A673 (cell line): ENCODE data around the gene AGBL5.

Experiments
- EZH2 ChIP-seq: fragments of 200-600 bp; sonication (generic); IDR thresholded peaks from 2 replicates; pipeline ENCODE4 v1.6.1; 2017; ENCODE audit warnings: borderline replicate concordance, low read depth, mild to moderate bottlenecking, mixed read lengths, antibody characterized with exemption, low read length; ENCODE audit not compliant: poor library complexity, severe bottlenecking
- TF ChIP-seq, protein P1 (sequence below): fragments of 300-800, 200-600 bp; sonication (generic); conservative IDR thresholded peaks from 2 replicates; pipeline ENCODE4 v1.5.1; 2017; ENCODE audit warnings: low read depth, mild to moderate bottlenecking, antibody characterized with exemption, low read length, moderate library complexity, mixed read lengths

DNA sequence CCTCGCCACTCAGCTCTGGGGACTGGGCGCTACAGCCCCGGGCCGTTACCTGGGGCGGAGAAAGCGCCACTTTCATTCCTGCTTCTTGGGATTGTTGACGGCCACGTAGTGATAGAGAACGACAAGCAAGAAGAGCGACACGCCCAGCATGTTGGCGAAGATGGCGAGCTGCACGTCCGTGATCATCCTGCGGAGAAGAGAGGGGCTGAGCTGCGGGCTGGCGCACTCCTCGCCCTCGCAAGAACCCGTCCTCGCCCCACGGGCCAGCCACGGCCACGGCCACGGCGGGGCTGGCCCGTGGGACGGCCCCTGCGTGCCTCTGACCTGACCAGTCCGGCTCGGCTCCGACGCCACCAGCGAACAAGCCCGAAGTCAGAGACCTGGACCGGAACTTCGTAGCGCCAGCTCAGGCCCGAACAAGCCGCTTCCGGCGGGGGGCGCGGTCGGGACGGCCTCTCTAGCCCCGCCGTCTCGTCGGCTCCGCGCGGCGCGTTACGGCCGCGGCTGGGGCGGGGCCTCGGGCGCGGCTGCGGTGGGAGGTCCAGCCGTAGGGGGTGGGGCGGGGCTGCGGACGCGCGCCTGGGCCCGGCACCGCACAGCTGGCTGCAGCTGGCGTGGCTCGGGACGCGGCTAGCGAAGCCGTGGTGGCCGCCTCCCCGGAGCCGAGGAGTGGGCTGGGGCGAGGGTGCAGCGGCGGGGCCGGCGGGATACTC, 20.0 kb downstream of the AGBL5 start, which contains the start of gene OST4:
- TF ChIP-seq, protein P1, sequence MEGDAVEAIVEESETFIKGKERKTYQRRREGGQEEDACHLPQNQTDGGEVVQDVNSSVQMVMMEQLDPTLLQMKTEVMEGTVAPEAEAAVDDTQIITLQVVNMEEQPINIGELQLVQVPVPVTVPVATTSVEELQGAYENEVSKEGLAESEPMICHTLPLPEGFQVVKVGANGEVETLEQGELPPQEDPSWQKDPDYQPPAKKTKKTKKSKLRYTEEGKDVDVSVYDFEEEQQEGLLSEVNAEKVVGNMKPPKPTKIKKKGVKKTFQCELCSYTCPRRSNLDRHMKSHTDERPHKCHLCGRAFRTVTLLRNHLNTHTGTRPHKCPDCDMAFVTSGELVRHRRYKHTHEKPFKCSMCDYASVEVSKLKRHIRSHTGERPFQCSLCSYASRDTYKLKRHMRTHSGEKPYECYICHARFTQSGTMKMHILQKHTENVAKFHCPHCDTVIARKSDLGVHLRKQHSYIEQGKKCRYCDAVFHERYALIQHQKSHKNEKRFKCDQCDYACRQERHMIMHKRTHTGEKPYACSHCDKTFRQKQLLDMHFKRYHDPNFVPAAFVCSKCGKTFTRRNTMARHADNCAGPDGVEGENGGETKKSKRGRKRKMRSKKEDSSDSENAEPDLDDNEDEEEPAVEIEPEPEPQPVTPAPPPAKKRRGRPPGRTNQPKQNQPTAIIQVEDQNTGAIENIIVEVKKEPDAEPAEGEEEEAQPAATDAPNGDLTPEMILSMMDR, result 0 out of 2 replicates have a peak, but pooled peaks have one; percentile 11
- TF ChIP-seq EZH2, result no peak
